Ishikawa (cell line): ENCODE measurements around the gene PCBP3.

Experiments
- CEBPB ChIP-seq: IDR thresholded peaks from 2 replicates; pipeline ENCODE4 v1.6.1; 2012
- CREB1 ChIP-seq: IDR thresholded peaks from 2 replicates; pipeline ENCODE4 v1.6.1; 2012; ENCODE audit warnings: low read depth
- EGR1 ChIP-seq: IDR thresholded peaks from 2 replicates; pipeline ENCODE4 v1.6.1; 2012
- EP300 ChIP-seq: IDR thresholded peaks from 2 replicates; pipeline ENCODE4 v1.6.1; 2012; ENCODE audit warnings: borderline replicate concordance
- FOXM1 ChIP-seq: IDR thresholded peaks from 2 replicates; pipeline ENCODE4 v1.6.1; 2012; ENCODE audit warnings: low read depth, borderline replicate concordance
- MAX ChIP-seq: IDR thresholded peaks from 2 replicates; pipeline ENCODE4 v1.6.1; 2012
- NFIC ChIP-seq: IDR thresholded peaks from 2 replicates; pipeline ENCODE4 v1.6.1; 2012
- RAD21 ChIP-seq: IDR thresholded peaks from 2 replicates; pipeline ENCODE4 v1.6.1; 2012; ENCODE audit warnings: low read depth
- REST ChIP-seq: IDR thresholded peaks from 2 replicates; pipeline ENCODE4 v1.6.1; 2012; ENCODE audit warnings: low read depth, mild to moderate bottlenecking
- TAF1 ChIP-seq: IDR thresholded peaks from 2 replicates; pipeline ENCODE4 v1.6.1; 2012; ENCODE audit warnings: low read depth, mild to moderate bottlenecking
- TCF12 ChIP-seq: IDR thresholded peaks from 2 replicates; pipeline ENCODE4 v1.6.1; 2012; ENCODE audit warnings: low read depth
- TEAD4 ChIP-seq: IDR thresholded peaks from 2 replicates; pipeline ENCODE4 v1.6.1; 2012
- USF1 ChIP-seq: IDR thresholded peaks from 2 replicates; pipeline ENCODE4 v1.6.1; 2012
- YY1 ChIP-seq: IDR thresholded peaks from 2 replicates; pipeline ENCODE4 v1.6.1; 2012; ENCODE audit warnings: low read depth
- ZBTB7A ChIP-seq: IDR thresholded peaks from 2 replicates; pipeline ENCODE4 v1.6.1; 2012; ENCODE audit warnings: low read depth

The PCBP3 gene

GRCh38 chr21:45819478-45820170, 176.1 kb downstream of the PCBP3 start:
- TF ChIP-seq TCF12 (no peak), EP300 (no peak), ZBTB7A (no peak), RAD21 (no peak), TAF1 (no peak)

GRCh38 chr21:45820171-45821091, 176.9 kb downstream of the PCBP3 start:
- TF ChIP-seq TEAD4, result no peak
- TF ChIP-seq RAD21, result peak; percentile 95

GRCh38 chr21:45821315-45821962, 177.9 kb downstream of the PCBP3 start:
- TF ChIP-seq RAD21 (no peak), TAF1 (no peak), USF1 (no peak), REST (no peak), EP300 (no peak), YY1 (no peak), TEAD4 (no peak), NFIC (no peak), EGR1 (no peak), ZBTB7A (no peak), MAX (no peak), TCF12 (no peak), CEBPB (no peak), CREB1 (no peak)

GRCh38 chr21:45821998-45822397, 178.5 kb downstream of the PCBP3 start:
- TF ChIP-seq TAF1, result no peak
- no peak for TF ChIP-seq CEBPB
- TF ChIP-seq TEAD4, result no peak
- no peak for TF ChIP-seq YY1
- no peak for TF ChIP-seq EP300
- TF ChIP-seq REST, result no peak
- no peak for TF ChIP-seq NFIC
- no peak for TF ChIP-seq TCF12
- no peak for TF ChIP-seq EGR1
- TF ChIP-seq FOXM1, result no peak

- no peak for TF ChIP-seq CREB1
- no peak for TF ChIP-seq YY1
- TF ChIP-seq REST, result no peak
- TF ChIP-seq EP300, result no peak
- TF ChIP-seq MAX, result no peak
- no peak for TF ChIP-seq TAF1
- TF ChIP-seq TEAD4, result no peak
- no peak for TF ChIP-seq FOXM1
- no peak for TF ChIP-seq USF1
- TF ChIP-seq NFIC, result no peak
- no peak for TF ChIP-seq TCF12
- TF ChIP-seq EGR1, result no peak
- no peak for TF ChIP-seq ZBTB7A
- TF ChIP-seq CEBPB, result no peak
- no peak for TF ChIP-seq RAD21
Measured at GRCh38 chr21:45822429-45823099, 179.0 kb downstream of the PCBP3 start.
